A673 (cell line): ENCODE measurements around the gene TAGAP. TPM values are rescaled to one million over a fixed set of nuclear protein-coding genes. Genes with fewer than 3 reads are reported as not detected.

Experiments
- BruUV-seq: library from RNA; stranded (reverse); fragments of 400-500 nt; replicated peaks from 2 replicates; lab custom pipeline; 2021; lab: Mats Ljungman, UMichigan
- CTCF ChIA-PET: fragments of 300-600 bp; sonication (Branson Sonifier 250); formaldehyde crosslinking; loops from one replicate; lab custom pipeline; 2022; ENCODE audit warnings: antibody characterized with exemption; lab: Charles Lee
- POLR2A ChIA-PET: fragments of 300-600 bp; sonication (Branson Sonifier 250); formaldehyde crosslinking; loops from one replicate; lab custom pipeline; 2022; ENCODE audit warnings: antibody characterized with exemption; ENCODE audit not compliant: low non-redundant PET; lab: Charles Lee
- DNase-seq: peaks from one replicate; pipeline ENCODE4 v3.0.0-alpha.2; 2015; ENCODE audit warnings: low spot score
- H3K27ac ChIP-seq: fragments of 200-600 bp; sonication (generic); 2 replicates; pipeline ENCODE4 v1.5.1; 2016; ENCODE audit warnings: mixed run types, low read depth, mild to moderate bottlenecking, mixed read lengths, antibody characterized with exemption, low read length; ENCODE audit not compliant: poor library complexity, severe bottlenecking
- H3K27me3 ChIP-seq: fragments of 200-600 bp; sonication (generic); replicated peaks from 2 replicates; pipeline ENCODE4 v1.6.1; 2017; ENCODE audit warnings: mixed run types, low read depth, mild to moderate bottlenecking, mixed read lengths, antibody characterized with exemption, low read length; ENCODE audit not compliant: insufficient read depth, poor library complexity
- H3K36me3 ChIP-seq: fragments of 200-600 bp; sonication (generic); 2 replicates; pipeline ENCODE4 v1.6.1; 2016; ENCODE audit warnings: mixed run types, mild to moderate bottlenecking, mixed read lengths, antibody characterized with exemption, low read length; ENCODE audit not compliant: insufficient read depth, poor library complexity, severe bottlenecking
- H3K4me1 ChIP-seq: fragments of 200-600 bp; sonication (generic); 2 replicates; pipeline ENCODE4 v1.6.1; 2017; ENCODE audit warnings: mixed run types, mild to moderate bottlenecking, mixed read lengths, antibody characterized with exemption, low read length; ENCODE audit not compliant: insufficient read depth, poor library complexity, severe bottlenecking
- H3K4me3 ChIP-seq: fragments of 200-600 bp; sonication (generic); 2 replicates; pipeline ENCODE4 v1.5.1; 2016; ENCODE audit warnings: low read depth, mixed run types, mild to moderate bottlenecking, mixed read lengths, low read length; ENCODE audit not compliant: poor library complexity, severe bottlenecking
- H3K9me3 ChIP-seq: fragments of 200-600 bp; sonication (generic); 2 replicates; pipeline ENCODE4 v1.6.1; 2016; ENCODE audit warnings: mixed run types, low read depth, mild to moderate bottlenecking, mixed read lengths, antibody characterized with exemption, low read length; ENCODE audit not compliant: poor library complexity, severe bottlenecking
- CTCF ChIP-seq: fragments of 300-800, 200-600 bp; sonication (generic); conservative IDR thresholded peaks from 2 replicates; pipeline ENCODE4 v1.5.1; 2017; ENCODE audit warnings: low read depth, mild to moderate bottlenecking, antibody characterized with exemption, low read length, moderate library complexity, mixed read lengths
- EZH2 ChIP-seq: fragments of 200-600 bp; sonication (generic); IDR thresholded peaks from 2 replicates; pipeline ENCODE4 v1.6.1; 2017; ENCODE audit warnings: borderline replicate concordance, low read depth, mild to moderate bottlenecking, mixed read lengths, antibody characterized with exemption, low read length; ENCODE audit not compliant: poor library complexity, severe bottlenecking
- intact Hi-C: fragments of 100-400 bp; cut with micrococcal nuclease; formaldehyde crosslinking; loops from one replicate; pipeline ENCODE4 v1.10.0; 2022; ENCODE audit not compliant: unreplicated experiment
- total RNA-seq: library from RNA; stranded (reverse); gene quantifications from 2 replicates; pipeline ENCODE4 v1.2.3, GENCODE V29; 2021

The TAGAP gene
- total RNA-seq, 1 experiment from 2014 or later, result not detected

GRCh38 chr6:159042003-159042825 lies 2.6 kb downstream of the TAGAP start:
- ChIA-PET CTCF (interaction anchor here (0.5 to 1.3 kb wide), 6 partner anchors 11 to 621 kb away, joined by 3 to 12 read pairs (median 4); no protein-coding TSS in a partner anchor), POLR2A (no interaction called here)
- no peaks in the 10 kb centered on the region for H3K36me3 ChIP-seq
- no peaks in the 10 kb centered on the region for H3K27me3 ChIP-seq
- H3K4me1 ChIP-seq, result no peaks in the 10 kb centered on the region
- no TSS peak for BruUV-seq
- H3K9me3 ChIP-seq, result no peaks in the 10 kb centered on the region
- intact Hi-C loops, result loop anchor here (2.0 to 10.0 kb wide), 2 partner anchors 63 to 93 kb away; no protein-coding TSS in a partner anchor
- no peak overlapping the region for H3K27ac ChIP-seq
- peak; percentile 59 for DNase-seq
- TF ChIP-seq EZH2 (no peak), CTCF (peak; percentile 99)
- H3K4me3 ChIP-seq, result no peak overlapping the region

GRCh38 chr6:159041181-159041580 lies 3.6 kb downstream of the TAGAP start:
- intact Hi-C loops, result loop anchor here (10.0 kb wide), 1 partner anchor 94 kb away; no protein-coding TSS in a partner anchor
- H3K27ac ChIP-seq, result no peak overlapping the region

GRCh38 chr6:159039885-159040258 lies 4.9 kb downstream of the TAGAP start:
- Histone ChIP-seq H3K4me1 (no peaks in the 10 kb centered on the region), H3K9me3 (no peaks in the 10 kb centered on the region), H3K4me3 (no peak overlapping the region), H3K27ac (no peak overlapping the region), H3K27me3 (no peaks in the 10 kb centered on the region), H3K36me3 (no peaks in the 10 kb centered on the region)
- intact Hi-C loops, result loop anchor here (10.0 kb wide), 1 partner anchor 95 kb away; no protein-coding TSS in a partner anchor
- ChIA-PET POLR2A (no interaction called here), CTCF (no interaction called here)
- no peak for DNase-seq
- no TSS peak for BruUV-seq
- TF ChIP-seq CTCF (no peak), EZH2 (no peak)

More at GRCh38 chr6:159041181-159041580, 3.6 kb downstream of the TAGAP start:
- no peaks in the 10 kb centered on the region for H3K36me3 ChIP-seq
- TF ChIP-seq CTCF (no peak), EZH2 (no peak)
- no peak for DNase-seq
- CTCF ChIA-PET, result interaction anchor here (0.7 kb wide), 1 partner anchor 63 kb away, joined by 3 read pairs; no protein-coding TSS in a partner anchor
- no peak overlapping the region for H3K4me3 ChIP-seq
- H3K9me3 ChIP-seq, result no peaks in the 10 kb centered on the region
- BruUV-seq, result no TSS peak
- H3K4me1 ChIP-seq, result no peaks in the 10 kb centered on the region
- POLR2A ChIA-PET, result no interaction called here
- no peaks in the 10 kb centered on the region for H3K27me3 ChIP-seq
